Measurements from ENCODE around the gene TBCK.

Gene TBCK

DNA sequence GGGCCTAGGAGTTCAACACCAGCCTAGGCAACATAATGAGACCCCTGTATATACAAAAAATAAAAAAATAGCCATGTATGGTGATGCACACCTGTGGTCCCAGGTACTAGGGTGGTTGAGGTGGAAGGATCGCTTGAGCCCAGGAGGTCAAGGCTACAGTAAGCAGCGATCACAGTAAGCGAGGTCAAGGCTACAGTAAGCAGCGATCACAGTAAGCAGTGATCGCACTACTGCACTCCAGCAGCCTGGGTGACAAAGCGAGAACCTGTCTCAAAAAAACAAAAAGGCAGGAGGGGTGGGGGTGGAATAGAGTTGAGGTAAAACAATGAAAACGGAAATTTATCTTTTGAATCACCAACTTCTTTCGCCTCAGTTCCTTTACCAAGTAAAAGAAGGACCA lies 29.4 kb downstream of the TBCK start:
- no peak for DNase-seq (ENCODE audit: low read depth)

DNA sequence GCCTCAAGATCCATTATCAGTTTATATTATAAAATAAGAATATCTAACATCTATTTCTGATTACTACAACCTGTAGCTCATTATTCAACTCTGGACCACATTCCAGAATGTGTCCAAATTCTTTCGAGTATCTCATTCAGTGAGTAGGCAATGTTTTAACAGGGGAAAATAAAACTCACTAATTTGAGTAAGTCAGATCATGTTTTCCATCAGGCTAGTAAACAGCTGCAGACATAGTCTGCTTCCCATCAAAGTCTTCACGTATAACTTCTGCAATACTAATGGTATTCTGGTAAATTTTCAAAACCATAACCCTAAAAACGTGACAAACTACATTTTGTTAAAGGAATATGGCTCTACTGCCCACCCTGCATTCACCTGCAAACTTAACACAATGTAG lies 31.8 kb downstream of the TBCK start:
- no peak for DNase-seq (ENCODE audit: low read depth)

DNA sequence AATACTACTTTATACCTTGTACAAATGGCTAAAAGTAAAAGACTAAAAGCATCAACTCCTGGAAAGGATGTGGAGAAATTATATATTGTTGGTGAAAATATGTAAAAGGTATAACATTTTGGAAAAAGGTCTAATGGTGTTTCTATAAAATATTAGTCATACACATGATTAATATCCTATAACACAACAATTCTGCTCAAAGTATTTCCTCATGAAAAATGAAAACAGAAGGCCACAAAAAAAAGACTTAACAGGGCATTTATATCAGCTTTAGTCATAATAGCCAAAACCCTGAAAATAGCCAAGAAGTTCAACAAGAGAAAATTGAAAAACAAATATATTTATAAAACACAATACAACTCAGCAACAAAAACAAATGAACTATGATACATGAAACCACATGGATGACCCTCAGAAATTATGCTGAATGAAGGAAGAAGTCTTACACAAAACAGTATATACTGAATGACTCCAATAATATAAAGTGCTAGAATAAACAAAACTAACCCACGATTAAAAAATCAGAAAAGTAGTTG lies 38.8 kb downstream of the TBCK start:
- no peak for DNase-seq (ENCODE audit: low read depth)

DNA sequence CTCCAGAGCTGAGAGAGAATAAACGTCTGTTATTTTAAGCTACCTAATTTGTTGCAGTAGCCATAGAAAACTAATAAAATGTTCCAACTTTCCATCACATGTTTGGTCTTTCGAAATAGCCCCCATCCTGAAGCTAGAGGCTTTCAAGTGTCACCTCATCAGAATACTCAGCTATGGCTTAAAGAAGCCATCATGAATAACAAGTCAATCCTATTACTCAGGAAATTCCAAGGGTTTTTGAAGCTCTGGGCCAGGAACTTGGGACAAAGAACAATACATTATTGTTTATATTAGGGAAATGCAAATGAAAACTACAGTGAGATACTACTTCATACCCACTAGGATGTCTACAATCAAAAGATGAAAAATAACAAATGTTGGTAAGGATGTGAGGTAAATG lies 42.2 kb downstream of the TBCK start:
- DNase-seq (ENCODE audit: low read depth): no peak

DNA sequence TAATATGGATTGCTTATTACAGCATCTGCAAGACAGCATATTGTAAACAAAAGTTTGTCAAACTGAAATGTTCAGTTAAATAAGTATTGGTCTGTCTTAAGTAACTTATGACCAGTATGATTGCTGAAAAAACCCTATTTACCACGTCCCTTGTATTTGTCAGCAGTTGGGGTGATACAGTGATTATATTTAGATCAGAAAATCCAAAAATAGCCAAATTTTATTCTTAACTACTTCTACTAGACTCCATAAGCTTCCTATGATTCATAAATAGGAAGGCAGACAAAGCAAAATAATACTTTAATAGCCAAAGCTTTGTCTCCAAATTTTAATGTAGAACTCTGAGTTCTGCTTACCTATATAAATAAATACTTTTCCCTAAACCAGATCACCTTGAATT lies 45.3 kb downstream of the TBCK start:
- no peak for DNase-seq (ENCODE audit: low read depth)

DNA sequence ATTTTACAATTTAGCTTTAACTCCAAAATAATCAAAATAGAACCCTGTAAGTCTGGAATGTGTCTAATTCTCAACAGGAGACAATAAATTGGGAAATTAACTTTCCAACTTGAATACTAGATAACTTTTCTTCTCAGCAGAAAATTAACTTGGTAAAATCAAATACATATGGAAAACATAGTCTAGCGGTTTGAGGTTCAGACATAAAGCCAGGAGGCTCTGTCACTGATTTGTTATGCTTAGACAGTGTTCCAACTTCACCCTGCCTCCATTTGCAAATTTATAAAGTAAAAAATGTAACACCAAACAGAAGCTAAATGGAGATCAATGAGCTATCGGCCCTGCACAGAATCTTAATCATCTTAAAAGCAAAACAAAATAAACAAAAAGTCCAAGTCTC lies 46.3 kb downstream of the TBCK start:
- no peak for DNase-seq (ENCODE audit: low read depth)

DNA sequence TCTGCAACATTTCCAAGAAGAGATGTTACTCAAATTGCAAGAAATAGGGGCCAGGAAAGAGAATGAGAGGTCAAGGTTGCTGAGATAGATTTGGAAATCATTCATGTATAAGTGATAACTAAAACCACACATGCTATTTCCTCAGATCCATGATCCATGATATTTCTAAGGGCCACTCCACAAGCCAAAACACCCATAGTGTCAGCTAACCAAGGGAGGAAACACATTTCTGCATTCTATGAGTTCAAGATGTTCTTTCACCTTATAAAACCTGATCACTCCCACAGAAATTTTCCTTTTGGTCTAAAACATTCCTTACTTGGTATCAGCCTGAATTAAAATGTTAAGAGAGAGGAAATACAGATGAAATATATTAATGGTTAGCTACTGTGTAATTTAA lies 47.2 kb downstream of the TBCK start:
- DNase-seq (ENCODE audit: low read depth): no peak

DNA sequence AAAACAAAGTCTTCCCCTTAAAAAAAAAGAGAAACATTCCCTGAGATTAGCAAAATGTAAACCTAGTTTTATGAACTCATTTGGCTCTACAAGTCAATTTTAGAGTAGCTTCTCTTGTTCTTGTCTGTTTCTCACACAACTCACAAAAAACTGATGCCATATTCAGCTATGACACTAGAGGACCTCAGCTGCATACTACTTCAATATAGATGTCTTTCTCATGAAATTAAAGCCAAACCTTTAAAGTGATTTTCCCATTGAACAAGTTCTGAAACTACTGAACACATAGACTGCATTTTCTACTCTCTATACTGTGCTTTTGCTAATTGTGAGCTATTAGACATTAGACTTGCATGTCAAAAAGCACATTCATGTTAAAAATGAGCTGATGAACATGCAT lies 49.8 kb downstream of the TBCK start:
- peak; percentile 38 for DNase-seq (ENCODE audit: low read depth)

DNA sequence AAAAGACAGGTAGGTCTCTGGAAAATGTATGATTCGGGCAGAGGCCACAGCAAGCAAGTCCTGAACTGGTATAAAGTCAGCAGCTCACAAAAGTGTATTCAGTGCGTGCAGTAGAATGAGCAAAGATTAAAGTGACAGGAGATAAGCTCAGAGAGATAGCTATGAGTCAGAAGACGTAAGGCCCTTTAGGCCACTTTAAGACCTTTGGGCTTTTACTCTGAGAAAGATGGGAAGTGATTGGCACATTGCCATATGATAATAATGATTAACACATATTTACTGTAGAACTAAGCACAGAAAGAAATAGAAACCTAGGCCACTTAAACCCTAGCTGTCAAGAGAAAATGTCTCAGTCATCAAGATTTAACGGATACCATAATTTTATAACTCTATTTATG lies 51.7 kb downstream of the TBCK start:
- no peak for DNase-seq (ENCODE audit: low read depth)

DNA sequence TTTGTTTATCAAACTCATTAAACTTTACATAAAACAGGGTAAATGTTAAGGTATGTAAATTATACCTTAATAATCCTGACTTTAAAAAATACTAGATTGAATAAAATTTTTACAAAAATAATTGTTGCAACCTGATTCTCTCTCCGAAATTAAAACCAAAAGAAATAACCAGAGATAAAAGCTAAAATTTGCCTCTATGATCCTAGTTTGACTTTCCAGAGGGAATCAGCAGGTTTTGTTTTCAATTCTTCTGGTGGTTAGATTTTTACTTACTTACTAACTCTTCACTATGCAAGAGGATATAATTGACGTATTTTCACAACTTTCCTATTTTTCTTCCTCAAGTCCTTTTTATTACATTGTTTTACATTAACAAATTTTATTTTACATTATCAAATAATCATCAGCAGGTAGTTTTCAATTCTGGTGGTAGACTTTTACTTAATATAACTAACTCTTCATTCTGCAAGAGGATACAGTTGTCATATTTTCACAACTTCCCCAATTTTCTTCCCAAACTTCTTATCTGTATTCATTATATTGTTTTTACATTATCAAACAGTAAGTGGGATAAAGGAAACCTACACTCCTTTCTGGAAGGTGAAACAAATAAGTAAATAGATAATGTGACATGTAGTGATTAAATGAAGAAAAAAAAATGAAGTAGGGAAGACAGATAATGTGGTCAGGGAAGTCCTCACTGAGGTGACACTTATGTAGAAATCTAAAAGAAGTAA lies 52.2 kb downstream of the TBCK start:
- no peak for DNase-seq (ENCODE audit: low read depth)

DNA sequence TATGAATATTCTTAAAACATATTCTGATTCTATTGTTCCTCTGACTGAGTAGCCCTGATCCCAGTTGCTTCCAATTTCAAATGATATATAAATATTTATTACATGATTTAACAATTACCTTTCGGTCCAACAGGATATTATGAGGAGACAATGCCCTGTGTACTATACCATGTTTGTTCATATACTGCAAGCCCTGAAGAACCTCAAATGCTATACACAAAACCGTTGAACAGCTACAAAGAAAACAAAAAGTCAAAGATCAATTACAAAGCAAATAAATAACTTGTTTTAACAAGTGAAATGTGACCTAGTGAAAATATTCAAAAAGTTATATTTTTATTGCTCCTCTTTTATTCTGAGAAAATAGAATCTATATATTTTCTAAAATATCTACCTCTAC lies 54.0 kb downstream of the TBCK start:
- DNase-seq (ENCODE audit: low read depth): no peak

DNA sequence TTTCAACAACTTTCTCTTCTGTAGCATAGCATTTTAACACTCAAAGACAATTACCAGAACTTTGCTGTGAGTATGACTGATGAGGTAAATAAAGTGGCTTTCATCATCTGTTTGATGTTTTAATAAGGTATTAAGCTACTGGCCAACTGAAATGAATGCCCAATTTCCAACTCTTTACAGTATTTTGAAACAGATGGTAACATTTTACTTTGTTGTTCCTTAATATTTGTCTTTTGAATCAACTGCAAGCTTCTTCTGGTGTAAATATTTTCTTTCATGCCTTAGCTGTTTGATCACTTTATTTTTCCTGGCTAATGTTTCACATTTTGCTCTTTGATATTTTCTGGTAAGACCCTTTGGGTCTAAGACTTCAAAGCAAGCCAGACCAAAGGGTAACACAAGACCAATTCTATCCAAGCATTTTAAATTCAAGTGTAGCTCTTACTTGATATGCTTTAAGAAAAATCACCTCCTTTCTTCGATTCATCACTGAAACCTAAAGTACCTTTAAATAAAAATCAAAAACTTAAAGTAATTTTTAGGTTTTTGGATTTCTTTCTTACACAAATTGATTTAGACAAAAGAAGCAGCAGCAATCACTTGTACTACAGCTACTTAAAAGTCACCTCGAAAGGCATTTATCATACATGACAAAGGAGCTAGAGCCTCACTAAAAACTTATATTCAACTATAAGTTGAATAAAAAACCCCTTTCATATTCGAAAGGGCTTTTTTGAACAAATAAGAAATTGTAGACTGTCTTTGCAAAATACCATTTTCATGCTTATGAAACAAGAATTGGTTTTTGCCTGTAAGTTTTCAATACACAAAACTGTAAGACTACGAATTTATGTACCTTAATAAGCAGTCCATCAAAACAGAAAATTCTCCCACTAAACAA lies 57.6 kb downstream of the TBCK start:
- no peak for DNase-seq (ENCODE audit: low read depth)

DNA sequence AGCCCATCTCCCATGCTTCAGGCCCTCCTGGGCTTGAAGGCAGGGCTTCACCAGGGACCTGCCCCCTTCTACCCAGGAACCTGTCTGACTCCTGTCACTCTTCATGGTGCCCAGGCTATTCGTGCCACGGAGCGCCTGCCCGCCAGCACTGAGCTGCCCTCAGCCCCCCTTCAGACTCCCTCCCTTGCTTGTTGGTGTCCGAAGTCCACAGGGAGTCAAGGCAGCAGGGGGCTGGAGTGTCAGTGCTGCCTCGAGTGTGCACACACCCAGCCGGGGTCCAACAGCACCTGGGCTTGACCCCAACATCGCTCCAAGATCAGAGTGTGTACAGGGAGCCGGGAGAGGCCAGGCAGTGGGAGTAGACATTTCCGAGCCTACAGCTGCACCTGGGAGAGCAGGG lies 59.8 kb downstream of the TBCK start:
- no peak for DNase-seq (ENCODE audit: low read depth)

DNA sequence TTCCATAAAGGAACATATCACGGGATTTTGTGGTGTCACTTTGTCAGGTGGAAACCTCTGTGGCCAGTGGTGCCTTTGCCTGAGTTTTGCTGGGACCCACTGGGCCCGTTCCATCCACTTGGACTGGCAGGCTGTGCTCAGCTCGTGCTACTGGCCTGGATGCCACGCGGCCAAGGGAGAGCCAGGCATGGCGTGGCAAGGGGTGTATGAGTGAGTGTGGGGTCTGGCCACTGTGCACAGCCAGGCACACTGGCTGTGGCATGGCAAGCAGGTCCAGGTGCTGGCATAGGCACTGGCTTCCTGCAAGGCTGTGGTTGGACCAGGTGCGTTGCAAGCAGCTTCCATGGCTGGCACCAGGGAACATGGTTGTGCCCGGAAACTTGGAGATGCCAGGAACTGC lies 60.8 kb downstream of the TBCK start:
- DNase-seq (ENCODE audit: low read depth): no peak

DNA sequence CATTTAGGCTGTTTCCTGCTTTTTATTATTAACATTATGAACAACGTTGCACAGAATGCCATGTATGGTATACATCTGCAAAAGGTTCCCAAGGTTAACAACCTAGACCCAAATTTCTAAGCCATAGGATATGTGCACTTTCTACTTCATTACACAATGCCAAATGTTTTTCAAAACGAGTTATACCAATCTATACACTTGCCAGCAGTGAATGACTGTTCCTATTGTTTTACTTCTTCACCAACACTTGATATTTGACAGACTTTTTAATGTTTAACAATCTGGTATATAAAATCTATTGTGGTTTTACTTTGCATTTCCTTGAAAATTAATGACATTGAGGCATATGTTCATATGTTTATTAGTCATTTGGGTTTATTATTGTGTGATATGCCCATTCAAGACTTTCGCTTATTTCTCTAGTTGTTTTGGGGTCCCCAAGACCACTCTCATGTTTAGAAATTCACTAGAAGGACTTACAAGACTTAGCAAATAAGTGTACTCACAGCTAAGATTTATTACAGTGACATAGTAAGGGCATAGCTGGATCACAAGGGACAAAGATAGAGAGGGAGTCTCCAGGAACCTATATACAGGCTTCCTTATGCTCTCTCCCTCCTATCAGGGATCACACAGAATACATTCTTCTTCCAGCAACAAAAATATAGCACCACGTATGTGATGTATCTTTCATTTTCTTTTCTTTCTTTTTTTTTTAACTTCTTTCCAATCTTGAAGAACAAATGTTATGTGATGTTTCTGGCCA lies 62.5 kb downstream of the TBCK start:
- no peak for DNase-seq (ENCODE audit: low read depth)

DNA sequence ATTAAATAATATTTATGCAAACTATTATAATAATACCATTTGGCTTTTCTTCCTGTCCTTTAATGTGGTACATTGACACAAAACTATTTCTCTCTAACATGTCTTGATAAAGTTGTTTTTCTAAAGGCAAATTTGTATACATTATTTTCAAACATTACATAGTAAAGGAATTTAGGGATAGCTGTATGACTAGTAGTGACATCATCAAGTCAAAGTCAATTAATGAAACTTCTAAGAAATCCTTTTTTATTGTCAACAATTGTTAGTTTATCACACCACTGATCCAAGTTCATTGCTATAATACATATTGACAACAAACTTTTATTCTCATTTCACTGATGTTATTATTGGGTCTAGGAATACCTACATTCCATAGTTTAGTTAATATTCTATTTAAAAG lies 68.4 kb downstream of the TBCK start:
- no peak for DNase-seq (ENCODE audit: low read depth)

DNA sequence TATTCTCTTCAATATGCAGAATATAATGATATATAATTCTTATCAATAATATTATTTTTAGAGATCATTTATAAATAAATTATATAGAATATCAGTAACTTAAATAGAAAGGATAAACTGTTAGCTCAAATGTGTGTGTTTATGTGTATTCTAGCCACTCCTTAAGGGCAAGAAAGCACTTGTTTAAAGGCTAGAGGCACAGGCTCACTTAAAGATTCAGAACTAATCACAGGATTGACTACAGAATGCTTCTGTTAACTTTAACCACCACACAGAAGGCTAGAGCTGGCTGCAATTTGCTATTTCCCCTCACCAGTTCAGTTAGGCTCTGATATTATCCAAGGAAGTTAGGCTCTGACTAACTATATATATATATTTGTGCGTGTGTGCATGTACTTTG lies 69.6 kb downstream of the TBCK start:
- DNase-seq (ENCODE audit: low read depth): no peak

DNA sequence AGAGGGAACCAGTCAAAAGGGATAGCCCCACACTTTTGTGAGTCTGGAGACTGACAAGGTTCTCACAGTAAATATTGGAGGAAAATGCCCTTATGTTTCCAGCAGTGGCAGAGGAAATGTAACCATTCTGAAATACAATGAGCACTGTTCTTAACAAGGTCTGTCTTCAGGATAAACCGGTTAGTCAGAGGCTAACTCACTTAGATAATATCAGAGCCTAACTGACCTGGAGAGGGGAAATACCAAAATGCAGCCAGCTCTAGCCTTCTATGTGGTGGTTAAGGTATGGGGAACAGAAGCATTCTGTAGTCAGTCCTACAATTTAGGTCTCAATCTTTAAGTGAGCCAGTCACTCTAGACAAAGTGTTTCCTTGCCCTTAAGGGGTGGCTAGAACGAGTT lies 70.8 kb downstream of the TBCK start:
- DNase-seq (ENCODE audit: low read depth): no peak

DNA sequence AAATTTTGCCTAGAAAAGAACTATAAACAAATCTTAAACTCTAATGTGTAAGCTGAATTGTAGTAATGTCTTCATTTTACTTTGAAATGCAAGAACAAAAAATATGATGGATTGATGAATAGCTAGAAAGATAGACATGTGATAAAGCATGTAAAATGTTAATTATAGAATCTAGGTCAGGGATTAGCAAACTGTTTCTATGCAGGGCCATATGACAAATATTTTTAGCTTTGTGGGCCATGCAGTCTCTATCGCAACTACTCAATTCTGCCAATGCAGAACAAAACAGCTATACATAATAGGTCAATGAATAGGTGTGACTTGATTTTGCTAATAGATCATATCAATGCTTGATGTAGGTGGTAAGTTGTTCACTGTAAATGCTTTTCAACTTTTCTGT lies 75.3 kb downstream of the TBCK start:
- no peak for DNase-seq (ENCODE audit: low read depth)

DNA sequence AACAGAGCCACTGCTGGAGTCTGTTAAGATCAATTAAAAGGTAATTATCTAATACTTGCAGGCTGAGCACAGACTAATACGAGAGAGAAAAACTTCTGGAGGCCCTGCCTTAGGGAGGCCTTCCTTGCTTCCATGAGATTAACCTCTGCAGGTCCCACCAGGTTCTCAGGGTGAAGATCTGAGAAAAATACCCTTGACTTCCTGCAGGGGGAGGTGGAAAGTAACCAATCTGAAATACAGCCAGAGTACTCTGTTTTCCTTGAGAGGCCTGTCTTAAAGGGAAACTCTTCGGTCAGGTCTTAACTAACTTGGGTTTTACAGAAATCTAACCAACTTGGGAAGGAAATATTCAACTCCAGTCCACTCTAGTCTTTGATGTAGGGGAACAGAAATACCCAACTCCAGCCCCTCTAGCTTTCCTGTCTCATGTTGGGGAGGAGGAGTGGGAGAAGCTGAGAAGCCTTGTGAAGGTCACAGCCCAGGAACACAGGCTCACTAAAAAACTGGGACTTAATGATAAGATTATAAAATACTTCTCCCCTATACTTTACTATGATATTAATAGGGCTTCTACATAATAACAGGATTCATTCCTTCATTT lies 77.1 kb downstream of the TBCK start:
- DNase-seq (ENCODE audit: low read depth): peak; percentile 18

DNA sequence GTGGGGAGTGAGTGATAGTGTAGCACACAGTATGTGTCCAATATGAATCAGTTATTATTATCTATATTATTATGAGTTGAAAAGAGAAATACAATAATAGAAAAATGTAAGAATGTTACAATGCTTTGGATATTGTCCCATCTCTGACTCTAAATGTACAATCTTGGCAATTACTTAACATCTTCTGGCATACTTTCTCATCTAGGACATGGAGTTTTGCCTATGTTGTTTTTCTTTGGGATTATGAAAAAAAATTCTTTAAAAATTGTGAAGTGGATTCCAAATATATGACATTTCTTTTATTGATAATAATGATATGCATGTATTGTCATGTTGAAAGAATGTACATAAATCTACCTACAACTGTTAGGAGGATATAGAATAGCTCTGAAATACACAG lies 84.1 kb downstream of the TBCK start:
- no peak for DNase-seq (ENCODE audit: low read depth)

DNA sequence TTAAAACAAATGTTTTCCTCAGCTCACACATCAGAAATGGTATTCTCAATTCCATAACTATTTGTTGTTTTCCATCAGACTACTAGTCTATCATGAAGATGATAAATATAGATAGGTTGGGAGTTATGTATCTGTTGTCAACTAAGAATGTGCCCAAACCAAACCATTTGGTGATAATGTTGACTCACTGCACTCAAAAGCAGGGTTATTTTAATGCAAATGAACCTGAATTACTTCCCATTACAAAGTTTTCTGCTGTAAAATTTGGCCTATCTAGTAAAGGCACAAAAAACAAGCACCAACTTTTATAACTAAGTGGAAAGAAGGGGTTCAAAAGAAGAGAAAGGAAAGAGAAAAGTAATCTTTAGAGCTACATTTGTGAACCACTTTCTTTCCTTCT lies 93.5 kb downstream of the TBCK start:
- DNase-seq (ENCODE audit: low read depth): no peak

All from GM04504 (cell line).